Head of caudate nucleus (tissue), 42 donors: Measurements from ENCODE around the gene KDM5B.

Experiments used
- DNase-seq, 42 donors: peaks; one replicate each; pipeline versions ENCODE4 v3.0.0 to v3.0.0-alpha.2; 2020 to 2021; ENCODE audit warnings: mixed read lengths in 7 of 42
- intact Hi-C: fragments of 100-400 bp; cut with DNase I; formaldehyde crosslinking; loops from one replicate; pipeline ENCODE4 v1.15.0; 2022

The KDM5B gene

DNA sequence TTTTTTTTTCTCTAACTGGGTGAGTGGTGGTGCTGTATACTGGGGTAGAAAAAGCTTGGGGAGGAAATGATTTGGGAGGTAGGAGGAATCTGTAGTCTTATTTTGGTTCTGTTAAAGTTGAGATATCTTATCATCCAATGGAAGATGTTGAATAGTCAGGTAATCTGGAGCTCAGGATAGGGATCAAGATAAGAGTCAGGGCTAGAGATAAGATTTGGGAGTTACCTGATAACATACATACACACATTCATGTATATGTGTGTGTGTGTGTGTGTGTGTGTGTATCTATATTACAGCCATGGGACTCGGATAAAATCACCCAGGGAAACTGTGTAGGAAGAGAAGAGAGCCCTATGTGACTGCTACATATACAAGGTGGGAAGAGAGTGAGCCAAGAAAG, 10.6 kb upstream of the KDM5B start:
- no peak for DNase-seq
- intact Hi-C loops: loop anchor here (10.0 kb wide), 1 partner anchor 46 kb away; no protein-coding TSS in a partner anchor

GRCh38 chr1:202815120-202815519, 6.9 kb upstream of the KDM5B start:
- intact Hi-C loops: loop anchor here (10.0 kb wide), 1 partner anchor 50 kb away; no protein-coding TSS in a partner anchor
- DNase-seq: peak in 1 of 42 donors; percentile 2

- no peak for DNase-seq
- intact Hi-C loops: loop anchor here (10.0 kb wide), 1 partner anchor 52 kb away; no protein-coding TSS in a partner anchor
These were observed 4.2 kb upstream of the KDM5B start for GRCh38 chr1:202812176-202813026.

GRCh38 chr1:202811296-202812175, 3.3 kb upstream of the KDM5B start:
- intact Hi-C loops: loop anchor here (10.0 kb wide), 1 partner anchor 53 kb away; no protein-coding TSS in a partner anchor
- peak in 9 of 42 donors; percentile 7 to 49 (median 23) for DNase-seq

GRCh38 chr1:202810615-202811295, 2.5 kb upstream of the KDM5B start, which contains the start of gene PCAT6:
PCAT6 (plus strand) TSS chr1:202810954.
- intact Hi-C loops: loop anchor here (10.0 kb wide), 1 partner anchor 54 kb away; no protein-coding TSS in a partner anchor

DNA sequence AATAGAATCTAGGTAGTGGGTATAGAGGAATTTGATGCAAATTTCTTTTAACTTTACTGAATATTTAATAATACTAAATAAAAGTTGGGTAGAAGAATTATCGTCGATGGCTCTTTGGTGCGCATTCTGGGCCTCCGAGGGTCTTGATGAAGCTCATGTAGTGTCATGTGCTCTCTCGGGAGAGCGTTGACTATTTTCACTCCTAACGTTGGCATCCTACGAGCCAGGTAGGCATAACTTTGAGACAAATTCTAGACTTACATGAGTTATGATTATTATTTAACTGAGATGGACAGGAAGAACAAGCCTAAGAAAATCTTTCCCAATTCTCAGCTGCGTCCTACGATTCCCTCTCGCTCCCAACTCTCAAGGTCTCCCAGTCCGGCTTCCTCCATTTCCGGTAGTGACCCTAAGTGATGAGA, 2.0 kb upstream of the KDM5B start:
- intact Hi-C loops: loop anchor here (10.0 kb wide), 1 partner anchor 55 kb away; no protein-coding TSS in a partner anchor
- peak in 2 of 42 donors; percentile 5 to 10 for DNase-seq

More at GRCh38 chr1:202810615-202811295, 2.5 kb upstream of the KDM5B start, which contains the start of gene PCAT6:
- peak; percentile 88 to 97 (median 93) for DNase-seq

- intact Hi-C loops: loop anchor here (10.0 kb wide), 1 partner anchor 55 kb away; no protein-coding TSS in a partner anchor
These were observed 1.5 kb upstream of the KDM5B start for GRCh38 chr1:202809597-202810159.

GRCh38 chr1:202807451-202807925, 733 bp downstream of the KDM5B start:
- peak in 38 of 42 donors; percentile 6 to 68 (median 33) for DNase-seq
- intact Hi-C loops: no loop called here

More at GRCh38 chr1:202809597-202810159, 1.5 kb upstream of the KDM5B start:
- DNase-seq: peak in 1 of 42 donors; percentile 4

DNA sequence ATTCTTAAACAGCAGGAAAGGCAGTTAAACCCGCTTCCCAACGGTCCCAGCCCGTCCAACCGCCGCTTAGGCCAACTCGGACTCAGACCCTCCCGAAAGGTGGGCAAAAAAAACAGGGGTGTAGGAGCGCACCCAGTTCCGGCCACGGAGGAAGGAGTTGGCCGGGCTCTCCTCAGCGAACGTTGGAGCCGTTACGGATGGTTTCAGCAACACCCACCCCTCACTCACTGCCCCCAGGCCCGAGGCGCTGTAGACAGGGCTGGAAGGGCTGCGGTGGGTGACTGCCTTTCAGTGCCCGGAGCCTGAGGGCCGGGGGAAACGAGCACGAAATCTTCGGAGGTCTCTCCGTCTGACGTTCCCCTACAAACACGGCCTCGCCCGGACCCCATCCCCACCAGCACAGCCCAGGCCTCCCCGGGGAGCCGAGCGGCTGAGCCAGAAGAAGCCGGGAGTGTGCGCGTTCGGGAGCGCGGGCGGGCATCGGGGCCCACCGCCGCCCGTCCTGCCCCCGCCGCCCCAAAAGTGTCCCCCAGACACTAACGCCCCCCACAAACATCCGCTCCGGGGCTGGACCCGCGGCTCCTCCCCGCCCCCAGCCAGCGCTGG, 1.3 kb downstream of the KDM5B start:
- peak in 35 of 42 donors; percentile 5 to 61 (median 24) for DNase-seq
- intact Hi-C loops: no loop called here

GRCh38 chr1:202805886-202806844, 2.1 kb downstream of the KDM5B start:
- DNase-seq: peak in 1 of 42 donors; percentile 36
- intact Hi-C loops: no loop called here

- DNase-seq: no peak
- intact Hi-C loops: no loop called here
These were observed 4.1 kb downstream of the KDM5B start for GRCh38 chr1:202804126-202804525.

DNA sequence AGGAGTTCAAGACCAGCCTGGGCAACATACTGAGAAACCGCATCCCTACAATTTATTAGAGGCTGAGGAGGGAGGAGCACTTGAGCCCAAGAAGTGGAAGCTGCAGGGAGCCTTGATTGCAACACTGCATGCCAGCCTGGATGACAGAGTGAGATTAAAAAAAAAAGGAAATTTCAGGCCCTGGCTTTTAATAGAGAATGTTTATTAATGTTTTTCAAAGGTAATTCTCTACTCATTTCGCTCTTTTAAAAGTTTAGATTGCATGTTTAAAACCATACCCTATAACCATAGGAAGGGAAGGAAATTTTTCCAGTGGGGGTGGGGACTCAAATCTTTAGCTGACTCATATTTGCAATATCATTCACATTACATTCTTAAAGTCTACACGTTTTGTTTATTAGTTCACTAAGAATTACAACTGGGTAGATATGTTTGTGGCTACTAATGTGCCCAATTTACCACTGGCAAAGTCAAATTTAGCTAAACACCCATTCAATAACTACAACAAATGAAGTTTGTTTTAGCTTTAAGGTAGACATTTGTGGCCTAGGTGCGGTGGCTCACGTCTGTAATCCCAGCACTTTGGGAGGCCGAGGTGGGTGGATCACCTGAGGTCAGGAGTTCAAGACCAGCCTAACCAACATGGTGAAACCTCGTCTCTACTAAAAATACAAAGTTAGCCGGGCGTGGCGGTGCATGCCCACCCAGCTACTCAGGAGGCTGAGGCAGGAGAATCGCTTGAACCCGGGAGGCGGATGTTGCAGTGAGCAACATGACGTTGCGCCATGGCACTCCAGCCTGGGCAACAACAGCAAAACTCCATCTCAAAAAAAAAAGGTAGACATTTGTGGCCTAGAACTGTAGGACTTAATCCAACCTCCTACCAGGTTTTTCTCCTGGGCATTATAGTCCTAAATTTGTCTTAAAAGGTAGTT, 5.0 kb downstream of the KDM5B start:
- intact Hi-C loops: no loop called here

DNA sequence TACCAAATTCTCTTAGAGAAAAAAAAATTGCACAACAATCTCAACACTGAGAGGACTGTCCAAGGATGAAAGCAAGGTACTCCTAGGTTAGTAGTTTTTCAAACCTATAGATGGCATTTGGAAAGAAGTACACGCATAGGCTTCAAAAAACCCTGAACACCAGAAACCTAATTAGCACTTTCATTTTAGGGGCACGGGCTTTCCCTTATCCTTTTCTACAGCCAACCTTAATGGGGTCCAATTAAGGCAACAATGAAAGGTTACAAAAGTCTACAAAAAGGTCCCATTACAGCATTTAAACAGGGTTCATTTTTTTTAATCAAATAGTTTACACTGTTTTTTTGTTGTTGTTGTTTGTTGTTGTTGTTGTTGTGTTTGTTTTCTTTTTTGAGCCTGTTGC, 6.2 kb downstream of the KDM5B start:
- intact Hi-C loops: no loop called here
- no peak for DNase-seq

More for the DNA sequence above, 5.0 kb downstream of the KDM5B start:
- peak in 1 of 42 donors; percentile 17 for DNase-seq

- intact Hi-C loops: no loop called here
- DNase-seq: no peak
These were observed 7.0 kb downstream of the KDM5B start for GRCh38 chr1:202801175-202801574.

GRCh38 chr1:202800742-202801141, 7.5 kb downstream of the KDM5B start:
- intact Hi-C loops: no loop called here

More at GRCh38 chr1:202800742-202801141, 7.5 kb downstream of the KDM5B start:
- DNase-seq: peak in 2 of 42 donors; percentile 9 to 10
